CD8-positive, alpha-beta memory T cell (primary cell): ENCODE measurements around the gene HOXA1. TPM values are rescaled to one million over a fixed set of nuclear protein-coding genes. Genes with fewer than 3 reads are reported as not detected.

Experiments
- CTCF ChIA-PET: fragments of 350-600 bp; sonication (Branson Sonifier 250); formaldehyde crosslinking; loops from one replicate; lab custom pipeline; 2021; ENCODE audit warnings: antibody characterized with exemption; lab: Charles Lee
- POLR2A ChIA-PET: fragments of 350-600 bp; sonication (Branson Sonifier 250); formaldehyde crosslinking; loops from one replicate; lab custom pipeline; 2021; ENCODE audit warnings: antibody characterized with exemption; lab: Charles Lee
- DNase-seq, 5 donors: peaks; one replicate each; pipeline versions ENCODE4 v3.0.0 to v3.0.0-alpha.2; 2020 to 2022; ENCODE audit warnings: mixed read lengths in 1 of 5
- H3K27ac ChIP-seq: one replicate; pipeline ENCODE4 v1.7.0; 2013; ENCODE audit warnings: low read depth, mild to moderate bottlenecking, low read length, moderate library complexity
- H3K27me3 ChIP-seq: 2 replicates; pipeline ENCODE4 v1.7.0; 2013; ENCODE audit warnings: low read length, mild to moderate bottlenecking; ENCODE audit not compliant: insufficient read depth, poor library complexity, severe bottlenecking
- H3K36me3 ChIP-seq: 2 replicates; pipeline ENCODE4 v1.7.0; 2013; ENCODE audit warnings: mild to moderate bottlenecking, low read length, moderate library complexity; ENCODE audit not compliant: insufficient read depth
- H3K4me1 ChIP-seq: 2 replicates; pipeline ENCODE4 v1.7.0; 2013; ENCODE audit warnings: mild to moderate bottlenecking, low read length, moderate library complexity; ENCODE audit not compliant: insufficient read depth
- H3K4me3 ChIP-seq: 2 replicates; pipeline ENCODE4 v1.7.0; 2013; ENCODE audit warnings: mild to moderate bottlenecking, low read length
- H3K9me3 ChIP-seq: 2 replicates; pipeline ENCODE4 v1.7.0; 2013; ENCODE audit warnings: mild to moderate bottlenecking, low read length
- H3K27ac Mint-ChIP-seq, 8 donors: one replicate each; pipeline ENCODE4 v1.8.0; 2020 to 2021; ENCODE audit warnings: mixed read lengths in 8 of 8, mild to moderate bottlenecking in 6 of 8, inconsistent platforms in 3 of 8, moderate library complexity in 3 of 8
- H3K27me3 Mint-ChIP-seq, 2 donors: one replicate each; pipeline ENCODE4 v1.8.0; 2020 to 2021; ENCODE audit warnings: mixed read lengths in 2 of 2, mild to moderate bottlenecking in 1 of 2, moderate library complexity in 1 of 2
- H3K36me3 Mint-ChIP-seq, 3 donors: one replicate each; pipeline ENCODE4 v1.8.0; 2020 to 2021; ENCODE audit warnings: mixed read lengths in 3 of 3, inconsistent platforms in 1 of 3, mild to moderate bottlenecking in 1 of 3
- H3K4me1 Mint-ChIP-seq, 3 donors: one replicate each; pipeline ENCODE4 v1.8.0; 2020 to 2021; ENCODE audit warnings: mixed read lengths in 3 of 3, inconsistent platforms in 1 of 3, mild to moderate bottlenecking in 1 of 3
- H3K4me3 Mint-ChIP-seq, 7 donors: one replicate each; pipeline ENCODE4 v1.8.0; 2020 to 2021; ENCODE audit warnings: mixed read lengths in 7 of 7, mild to moderate bottlenecking in 6 of 7, moderate library complexity in 4 of 7, inconsistent platforms in 2 of 7
- H3K9me3 Mint-ChIP-seq, 5 donors: one replicate each; pipeline ENCODE4 v1.8.0; 2020 to 2022; ENCODE audit warnings: mixed read lengths in 5 of 5, mild to moderate bottlenecking in 3 of 5, moderate library complexity in 2 of 5, inconsistent platforms in 1 of 5
- polyA plus RNA-seq: library from polyadenylated mRNA; unstranded; fragments of 300-500 nt; fragmentation: Illumina TruSeq; gene quantifications from one replicate; pipeline ENCODE4 v1.2.3, GENCODE V29; 2021
- total RNA-seq, 2 experiments: library from RNA; stranded (reverse); gene quantifications; one replicate each; pipeline ENCODE4 v1.2.3, GENCODE V29; 2021

Gene HOXA1
- total and polyA plus RNA-seq, 3 experiments from 2014 or later = 0.31 to 0.75 (median 0.38) TPM

- Mint-ChIP-seq H3K36me3 (no peaks in the 10 kb centered on the region), H3K27me3 (peaks cover 33 to 69% of the 10 kb centered on the region in 2 donors), H3K9me3 (peaks cover 0 to 4% (median 3%) of the 10 kb centered on the region in 5 donors), H3K27ac (no peak overlapping the region), H3K4me1 (peaks cover 3 to 5% (median 4%) of the 10 kb centered on the region in 3 donors), H3K4me3 (peak overlapping the region in 3 of 7 donors; percentile 19 to 52 (median 49))
- ChIA-PET CTCF (no interaction called here), POLR2A (no interaction called here)
- H3K36me3 ChIP-seq = no peaks in the 10 kb centered on the region
- no peaks in the 10 kb centered on the region for H3K9me3 ChIP-seq
- no peak overlapping the region for H3K27ac ChIP-seq
- DNase-seq = no peak
- peaks cover 26% of the 10 kb centered on the region for H3K27me3 ChIP-seq
- no peaks in the 10 kb centered on the region for H3K4me1 ChIP-seq
- no peak overlapping the region for H3K4me3 ChIP-seq
Observed at GRCh38 chr7:27088002-27088922, 7.5 kb downstream of the HOXA1 start.

- no peak overlapping the region for H3K27ac Mint-ChIP-seq
- H3K4me1 Mint-ChIP-seq = peaks cover 4 to 6% (median 5%) of the 10 kb centered on the region in 3 donors
- H3K4me3 Mint-ChIP-seq = no peak overlapping the region
- Histone ChIP-seq H3K27ac (no peak overlapping the region), H3K4me1 (no peaks in the 10 kb centered on the region), H3K36me3 (no peaks in the 10 kb centered on the region), H3K9me3 (no peaks in the 10 kb centered on the region), H3K27me3 (peaks cover 12% of the 10 kb centered on the region), H3K4me3 (no peak overlapping the region)
- no peaks in the 10 kb centered on the region for H3K36me3 Mint-ChIP-seq
- no peak for DNase-seq
- POLR2A ChIA-PET = no interaction called here
- H3K27me3 Mint-ChIP-seq = peaks cover 17 to 29% of the 10 kb centered on the region in 2 donors
- CTCF ChIA-PET = interaction anchor here (1.0 kb wide), 1 partner anchor 13 kb away, joined by 4 read pairs; no protein-coding TSS in a partner anchor
- peaks cover 0 to 4% (median 3%) of the 10 kb centered on the region in 5 donors for H3K9me3 Mint-ChIP-seq
Observed at GRCh38 chr7:27083646-27084045, 12.2 kb downstream of the HOXA1 start.

GRCh38 chr7:27082171-27082570 lies 13.6 kb downstream of the HOXA1 start:
- Mint-ChIP-seq H3K36me3 (no peaks in the 10 kb centered on the region), H3K4me1 (peaks cover 0 to 2% (median 0%) of the 10 kb centered on the region in 3 donors), H3K27ac (no peak overlapping the region), H3K27me3 (peaks cover 7 to 18% of the 10 kb centered on the region in 2 donors), H3K9me3 (no peaks in the 10 kb centered on the region), H3K4me3 (no peak overlapping the region)
- Histone ChIP-seq H3K27ac (no peak overlapping the region), H3K36me3 (no peaks in the 10 kb centered on the region), H3K9me3 (no peaks in the 10 kb centered on the region), H3K27me3 (no peaks in the 10 kb centered on the region), H3K4me1 (no peaks in the 10 kb centered on the region), H3K4me3 (no peak overlapping the region)
- CTCF ChIA-PET = no interaction called here
- POLR2A ChIA-PET = no interaction called here
- no peak for DNase-seq

- H3K36me3 ChIP-seq = no peaks in the 10 kb centered on the region
- no peak for DNase-seq
- H3K9me3 ChIP-seq = no peaks in the 10 kb centered on the region
- H3K4me3 ChIP-seq = no peak overlapping the region
- H3K4me3 Mint-ChIP-seq = no peak overlapping the region
- no peaks in the 10 kb centered on the region for H3K9me3 Mint-ChIP-seq
- peaks cover 0 to 2% (median 0%) of the 10 kb centered on the region in 3 donors for H3K4me1 Mint-ChIP-seq
- H3K4me1 ChIP-seq = no peaks in the 10 kb centered on the region
- peaks cover 4 to 16% of the 10 kb centered on the region in 2 donors for H3K27me3 Mint-ChIP-seq
- ChIA-PET CTCF (no interaction called here), POLR2A (interaction anchor here (0.6 kb wide), 1 partner anchor 20 kb away, joined by 3 read pairs; no protein-coding TSS in a partner anchor)
- no peak overlapping the region for H3K27ac Mint-ChIP-seq
- no peak overlapping the region for H3K27ac ChIP-seq
- H3K36me3 Mint-ChIP-seq = no peaks in the 10 kb centered on the region
- H3K27me3 ChIP-seq = no peaks in the 10 kb centered on the region
Observed at GRCh38 chr7:27080844-27081436, 14.9 kb downstream of the HOXA1 start.

DNA sequence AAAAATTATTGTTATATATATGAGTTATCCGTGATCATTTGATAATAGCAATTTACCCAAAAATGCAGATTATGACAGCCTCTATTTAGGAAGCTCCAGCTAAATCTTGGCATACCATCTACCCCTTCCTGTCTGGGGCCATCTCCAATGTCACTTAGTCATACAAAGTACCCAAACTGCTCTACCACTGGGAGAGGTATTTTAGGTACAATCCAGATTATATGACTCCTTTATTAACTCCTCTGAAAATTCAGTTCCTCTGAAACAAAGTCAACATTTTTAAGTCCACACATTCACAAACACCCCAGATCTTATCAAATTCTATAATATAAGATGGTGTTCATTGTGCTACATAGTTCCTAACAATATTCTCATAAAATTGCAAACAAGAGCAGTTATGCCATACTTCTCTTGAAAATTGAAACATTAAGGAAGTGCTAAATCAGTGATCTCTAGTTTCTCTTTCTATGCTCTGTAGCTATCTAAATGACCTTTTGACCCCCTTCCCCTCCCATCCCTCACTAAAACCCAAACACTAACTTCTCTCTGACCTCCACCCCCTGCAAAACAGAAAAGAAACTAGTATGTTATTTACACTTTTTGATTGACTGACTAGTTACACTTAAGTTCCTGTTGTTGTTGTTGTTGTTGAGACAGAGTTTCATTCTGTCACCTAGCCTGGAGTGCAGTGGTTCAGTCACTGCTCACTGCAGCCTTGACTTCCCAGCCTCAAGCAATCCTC lies 16.4 kb downstream of the HOXA1 start:
- Histone ChIP-seq H3K27me3 (no peaks in the 10 kb centered on the region), H3K4me3 (no peak overlapping the region), H3K9me3 (no peaks in the 10 kb centered on the region), H3K27ac (no peak overlapping the region), H3K4me1 (no peaks in the 10 kb centered on the region), H3K36me3 (no peaks in the 10 kb centered on the region)
- ChIA-PET CTCF (no interaction called here), POLR2A (no interaction called here)
- peak overlapping the region in 2 of 8 donors; percentile 15 to 48 for H3K27ac Mint-ChIP-seq
- no peak overlapping the region for H3K4me3 Mint-ChIP-seq
- H3K36me3 Mint-ChIP-seq = no peaks in the 10 kb centered on the region
- H3K4me1 Mint-ChIP-seq = peaks cover 0 to 2% (median 0%) of the 10 kb centered on the region in 3 donors
- no peaks in the 10 kb centered on the region for H3K9me3 Mint-ChIP-seq
- peaks cover 3 to 20% of the 10 kb centered on the region in 2 donors for H3K27me3 Mint-ChIP-seq
- no peak for DNase-seq

GRCh38 chr7:27078616-27079233 lies 17.1 kb downstream of the HOXA1 start:
- no peaks in the 10 kb centered on the region for H3K4me1 ChIP-seq
- H3K36me3 Mint-ChIP-seq = no peaks in the 10 kb centered on the region
- peaks cover 0 to 2% (median 0%) of the 10 kb centered on the region in 3 donors for H3K4me1 Mint-ChIP-seq
- H3K4me3 Mint-ChIP-seq = no peak overlapping the region
- no peaks in the 10 kb centered on the region for H3K27me3 ChIP-seq
- H3K9me3 Mint-ChIP-seq = no peaks in the 10 kb centered on the region
- no peaks in the 10 kb centered on the region for H3K36me3 ChIP-seq
- no peak for DNase-seq
- no peak overlapping the region for H3K27ac ChIP-seq
- ChIA-PET CTCF (no interaction called here), POLR2A (no interaction called here)
- no peak overlapping the region for H3K27ac Mint-ChIP-seq
- no peak overlapping the region for H3K4me3 ChIP-seq
- H3K9me3 ChIP-seq = no peaks in the 10 kb centered on the region
- peaks cover 3 to 21% of the 10 kb centered on the region in 2 donors for H3K27me3 Mint-ChIP-seq

- no peaks in the 10 kb centered on the region for H3K9me3 ChIP-seq
- H3K36me3 ChIP-seq = no peaks in the 10 kb centered on the region
- ChIA-PET POLR2A (no interaction called here), CTCF (no interaction called here)
- no peaks in the 10 kb centered on the region for H3K27me3 ChIP-seq
- H3K4me1 ChIP-seq = no peaks in the 10 kb centered on the region
- DNase-seq = no peak
- H3K27ac Mint-ChIP-seq = no peak overlapping the region
- H3K36me3 Mint-ChIP-seq = no peaks in the 10 kb centered on the region
- H3K4me3 Mint-ChIP-seq = no peak overlapping the region
- H3K27ac ChIP-seq = no peak overlapping the region
- no peaks in the 10 kb centered on the region for H3K9me3 Mint-ChIP-seq
- peaks cover 13 to 28% of the 10 kb centered on the region in 2 donors for H3K27me3 Mint-ChIP-seq
- no peak overlapping the region for H3K4me3 ChIP-seq
- H3K4me1 Mint-ChIP-seq = no peaks in the 10 kb centered on the region
Observed at GRCh38 chr7:27073076-27073475, 22.7 kb downstream of the HOXA1 start.
